Epithelial cell of proximal tubule (primary cell): Measurements from ENCODE around the gene NIN. TPM values are rescaled to one million over a fixed set of nuclear protein-coding genes. Genes with fewer than 3 reads are reported as not detected.

ENCODE experiments used
- DNase-seq: peaks from one replicate; pipeline ENCODE4 v3.0.0-alpha.2; 2011; ENCODE audit warnings: low read depth
- H3K4me3 ChIP-seq: 2 replicates; pipeline ENCODE4 v1.5.1; 2011; ENCODE audit warnings: low read depth, mild to moderate bottlenecking, low read length
- total RNA-seq: library from RNA; depleted of rRNA; stranded (reverse); fragments of >200 nt; gene quantifications from 2 replicates; pipeline ENCODE4 v1.2.3, GENCODE V29; 2015
- TF ChIP-seq, protein P1 (sequence below): conservative IDR thresholded peaks from 2 replicates; pipeline ENCODE4 v1.5.1; 2012; ENCODE audit warnings: low read depth, mild to moderate bottlenecking, low read length

NIN gene
- total RNA-seq, 1 donor from 2014 or later: 26.9 TPM

DNA sequence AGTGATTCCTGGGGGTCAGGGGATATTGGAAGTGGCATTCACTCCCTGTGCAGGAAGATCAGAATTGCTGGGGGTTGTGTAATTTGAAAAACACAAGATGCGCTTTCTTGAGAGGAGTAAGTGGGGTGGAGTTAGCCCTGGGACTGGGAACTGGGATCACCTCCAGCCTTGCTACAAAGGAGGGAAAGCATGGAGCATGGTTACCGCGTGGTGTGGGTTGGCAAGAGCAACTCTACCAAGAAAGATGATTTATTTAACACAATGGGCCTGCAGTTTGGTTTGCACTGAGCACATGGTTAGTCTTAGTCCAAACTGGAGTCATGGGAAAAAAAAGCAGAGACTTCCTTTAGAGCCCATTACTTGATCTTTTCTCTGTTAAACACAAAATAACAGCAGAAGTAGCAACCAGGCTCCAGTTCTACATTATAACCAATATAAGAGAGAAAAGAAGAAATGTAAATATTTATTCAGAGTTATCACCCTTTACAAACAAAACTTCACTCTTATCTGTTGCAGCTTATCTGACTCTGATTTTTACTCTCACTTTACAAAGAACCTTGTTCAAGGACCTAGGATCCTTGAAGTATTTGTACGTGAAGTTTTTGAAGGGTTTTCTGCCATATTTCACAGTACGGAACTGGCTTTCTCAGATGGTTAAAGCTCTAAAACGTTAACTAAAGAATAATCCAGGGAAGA is 2.1 kb upstream of the NIN start:
- TF ChIP-seq, protein P1, sequence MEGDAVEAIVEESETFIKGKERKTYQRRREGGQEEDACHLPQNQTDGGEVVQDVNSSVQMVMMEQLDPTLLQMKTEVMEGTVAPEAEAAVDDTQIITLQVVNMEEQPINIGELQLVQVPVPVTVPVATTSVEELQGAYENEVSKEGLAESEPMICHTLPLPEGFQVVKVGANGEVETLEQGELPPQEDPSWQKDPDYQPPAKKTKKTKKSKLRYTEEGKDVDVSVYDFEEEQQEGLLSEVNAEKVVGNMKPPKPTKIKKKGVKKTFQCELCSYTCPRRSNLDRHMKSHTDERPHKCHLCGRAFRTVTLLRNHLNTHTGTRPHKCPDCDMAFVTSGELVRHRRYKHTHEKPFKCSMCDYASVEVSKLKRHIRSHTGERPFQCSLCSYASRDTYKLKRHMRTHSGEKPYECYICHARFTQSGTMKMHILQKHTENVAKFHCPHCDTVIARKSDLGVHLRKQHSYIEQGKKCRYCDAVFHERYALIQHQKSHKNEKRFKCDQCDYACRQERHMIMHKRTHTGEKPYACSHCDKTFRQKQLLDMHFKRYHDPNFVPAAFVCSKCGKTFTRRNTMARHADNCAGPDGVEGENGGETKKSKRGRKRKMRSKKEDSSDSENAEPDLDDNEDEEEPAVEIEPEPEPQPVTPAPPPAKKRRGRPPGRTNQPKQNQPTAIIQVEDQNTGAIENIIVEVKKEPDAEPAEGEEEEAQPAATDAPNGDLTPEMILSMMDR: no peak
- no peak overlapping the region for H3K4me3 ChIP-seq
- DNase-seq: no peak

DNA sequence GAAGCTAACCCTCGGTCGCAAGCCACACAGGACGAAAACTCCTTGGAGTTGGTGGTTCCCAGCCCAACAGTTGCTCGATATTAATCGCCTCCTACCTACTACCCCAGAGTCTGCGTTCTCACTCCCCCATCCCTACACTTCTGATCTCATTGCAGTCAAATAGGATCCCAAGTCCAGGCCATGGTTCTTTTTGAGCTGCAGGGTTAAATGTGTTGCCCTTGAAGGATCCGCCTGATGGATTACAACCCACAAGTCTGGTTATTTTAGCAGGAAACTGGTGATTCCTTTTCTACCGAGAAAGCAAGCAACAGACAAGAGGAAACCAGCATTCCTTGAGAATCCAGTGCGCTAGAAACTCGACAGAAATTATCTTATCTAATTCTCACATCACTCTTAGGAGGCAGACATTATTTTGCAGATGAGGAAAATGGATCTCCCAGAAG is 785 bp upstream of the NIN start:
- no peak for DNase-seq
- TF ChIP-seq, protein P1: no peak
- peak overlapping the region; percentile 82 for H3K4me3 ChIP-seq

DNA sequence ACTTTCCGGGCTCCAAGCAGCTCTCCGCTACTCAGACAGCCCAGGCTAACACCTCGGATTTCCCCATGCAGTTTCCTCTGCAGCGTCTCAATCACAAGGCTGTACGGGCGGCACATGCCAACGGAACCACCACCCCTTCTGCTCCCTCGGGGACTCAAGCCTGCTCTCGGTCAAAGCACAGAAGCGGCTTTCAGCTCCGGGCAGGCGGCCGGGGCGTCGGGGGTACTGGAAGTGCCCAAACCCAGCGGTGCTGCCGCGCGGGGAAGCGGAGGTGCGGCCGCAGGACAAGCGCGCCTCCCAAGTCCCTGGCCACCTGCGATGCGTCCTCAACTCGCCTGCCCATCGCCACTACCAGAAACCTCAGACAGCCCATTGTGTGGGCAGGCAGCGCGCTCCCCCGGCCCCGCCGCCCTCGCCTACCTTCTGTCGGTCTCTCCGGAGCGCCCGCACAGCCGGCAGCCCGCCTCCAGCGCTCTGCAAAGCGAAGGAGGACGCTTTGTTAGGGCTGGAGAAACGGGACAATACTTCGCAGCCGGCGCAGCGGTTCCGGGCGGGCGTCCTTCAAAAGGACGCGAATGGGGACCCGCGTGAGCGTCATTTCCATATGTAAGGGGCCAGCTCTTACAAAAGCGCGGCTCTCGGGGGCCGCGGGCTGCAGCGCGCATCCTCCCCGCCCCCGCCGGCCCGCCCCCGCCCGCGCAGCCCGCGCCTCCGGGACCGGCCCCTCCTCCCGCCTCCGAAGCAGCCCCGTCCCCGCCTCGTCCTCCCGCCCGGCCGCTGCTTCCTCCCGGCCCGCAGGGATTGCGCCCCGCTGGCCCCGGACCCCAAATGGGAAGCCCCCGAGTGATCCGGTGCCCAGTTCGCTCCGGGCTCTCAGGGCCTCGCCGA is 674 bp downstream of the NIN start:
- H3K4me3 ChIP-seq: peak overlapping the region; percentile 82
- TF ChIP-seq, protein P1: no peak
- DNase-seq: no peak

DNA sequence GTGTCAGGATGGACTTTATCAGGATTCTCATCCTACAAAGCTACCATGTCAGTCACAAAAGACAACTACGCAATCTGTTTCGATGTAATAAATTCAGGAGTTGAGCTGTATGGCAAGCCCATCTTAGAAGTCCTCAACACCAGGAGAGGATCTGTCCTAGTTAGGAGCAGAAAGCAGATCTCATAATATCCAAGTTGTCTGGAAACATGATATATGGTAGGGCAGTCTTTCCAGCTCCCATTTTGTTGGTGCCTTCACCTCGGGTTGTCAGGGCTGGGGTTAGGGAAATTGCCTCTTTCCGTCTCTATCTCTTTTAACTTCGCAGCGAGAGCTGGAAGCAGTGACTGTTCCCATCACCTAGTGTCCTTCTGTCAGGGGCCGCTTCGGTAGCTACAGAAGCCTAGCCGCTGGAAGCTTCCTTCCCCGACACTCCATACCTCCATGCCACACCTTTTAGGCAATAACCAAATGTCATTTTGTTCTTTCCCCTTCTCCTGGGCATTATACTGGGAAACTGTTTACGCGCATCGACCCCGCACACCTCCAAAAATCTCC is 1.4 kb downstream of the NIN start:
- peak overlapping the region; percentile 82 for H3K4me3 ChIP-seq
- TF ChIP-seq, protein P1: no peak
- DNase-seq: no peak

DNA sequence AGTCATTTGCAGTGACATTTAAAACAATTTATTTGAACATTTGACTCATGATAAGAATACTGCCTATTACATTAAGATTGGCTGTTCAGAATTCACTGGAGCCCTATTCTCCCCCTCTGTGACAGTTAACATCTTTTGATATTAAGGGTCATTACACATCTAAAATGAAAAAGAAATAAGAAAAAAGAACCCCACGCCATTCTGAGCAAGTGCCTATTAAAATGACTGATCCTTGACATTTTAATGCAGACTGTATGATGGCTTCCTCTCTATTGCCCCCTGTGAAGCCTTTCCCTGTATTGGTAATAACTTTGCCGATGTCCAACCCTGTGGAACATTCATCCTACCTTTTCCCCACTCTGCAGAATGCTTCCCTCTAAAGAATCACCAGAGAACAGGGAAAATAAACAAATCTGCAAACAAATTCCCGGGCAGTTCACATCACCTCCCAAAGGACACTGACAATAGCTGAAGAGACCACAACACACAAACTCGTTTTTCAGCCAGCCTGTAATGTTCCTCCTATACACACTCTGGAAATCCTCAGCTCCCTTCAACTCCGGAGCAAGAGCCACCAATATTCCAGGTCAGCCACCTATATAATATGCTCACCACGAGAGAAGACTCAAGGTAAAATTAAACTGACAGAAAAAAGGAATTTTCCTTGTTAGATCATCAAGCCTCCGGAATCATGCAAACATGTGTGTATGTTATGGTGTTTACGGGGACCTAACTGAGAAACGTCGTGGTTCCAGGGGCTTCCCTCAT is 2.1 kb downstream of the NIN start:
- no peak for DNase-seq
- TF ChIP-seq, protein P1: no peak
- no peak overlapping the region for H3K4me3 ChIP-seq

DNA sequence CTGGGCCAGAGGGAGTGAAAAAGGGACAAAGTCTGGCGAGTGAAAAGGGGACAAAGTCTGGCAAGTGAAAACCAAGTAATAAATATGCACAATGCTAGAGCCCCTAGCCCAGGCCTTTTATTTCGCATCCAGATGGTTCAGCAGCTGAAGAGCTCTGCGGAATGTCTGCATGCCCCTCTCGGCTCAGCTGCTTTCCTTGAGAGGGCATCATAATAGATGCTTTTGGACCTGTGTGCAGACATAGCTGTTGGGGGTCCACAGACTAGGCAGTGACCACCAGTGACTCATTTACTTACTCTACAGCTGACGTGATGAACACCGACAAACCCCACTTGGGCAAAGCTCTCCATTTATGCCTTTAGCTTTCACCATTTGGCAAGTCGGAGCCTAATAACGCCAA is 4.3 kb downstream of the NIN start:
- TF ChIP-seq, protein P1: no peak
- DNase-seq: no peak
- H3K4me3 ChIP-seq: no peak overlapping the region
